Astrocyte (in vitro differentiated cells and primary cell): ENCODE measurements around the gene ADCK1. TPM values are rescaled to one million over a fixed set of nuclear protein-coding genes. Genes with fewer than 3 reads are reported as not detected.
"Not testable (repeated sequence)": the region's sequence is repeated elsewhere in the genome, so short reads cannot be mapped to it uniquely, and the experiment has no call there.

ENCODE experiments used
- DNase-seq: peaks from one replicate; pipeline ENCODE4 v3.0.0-alpha.2; 2010; ENCODE audit warnings: low read depth
- FAIRE-seq: peaks from 2 replicates; lab custom pipeline; 2011; peaks lifted over from hg19 to GRCh38; lab: Jason Lieb, UNC
- H2AFZ ChIP-seq: 2 replicates; pipeline ENCODE4 v1.6.0; 2012; ENCODE audit warnings: low read depth, low read length, inconsistent platforms
- H3K27ac ChIP-seq: 2 replicates; pipeline ENCODE4 v1.5.1; 2011; ENCODE audit warnings: low read depth, low read length, inconsistent platforms
- H3K27me3 ChIP-seq: 2 replicates; pipeline ENCODE4 v1.6.0; 2011; ENCODE audit warnings: low read length, inconsistent platforms; ENCODE audit not compliant: insufficient read depth
- H3K36me3 ChIP-seq: 2 replicates; pipeline ENCODE4 v1.5.1; 2011; ENCODE audit warnings: low read length, inconsistent platforms; ENCODE audit not compliant: insufficient read depth
- H3K4me1 ChIP-seq: 2 replicates; pipeline ENCODE4 v1.5.1; 2011; ENCODE audit warnings: low read length, inconsistent platforms; ENCODE audit not compliant: insufficient read depth
- H3K4me2 ChIP-seq: 2 replicates; pipeline ENCODE4 v1.6.0; 2012; ENCODE audit warnings: low read length, inconsistent platforms
- H3K4me3 ChIP-seq: 2 replicates; pipeline ENCODE4 v1.5.1; 2011; ENCODE audit warnings: low read depth, mild to moderate bottlenecking, low read length, inconsistent platforms; ENCODE audit not compliant: insufficient read depth
- H3K79me2 ChIP-seq: 2 replicates; pipeline ENCODE4 v1.6.0; 2012; ENCODE audit warnings: mild to moderate bottlenecking, low read length, inconsistent platforms; ENCODE audit not compliant: insufficient read depth
- H3K9ac ChIP-seq: 2 replicates; pipeline ENCODE4 v1.6.0; 2012; ENCODE audit warnings: mild to moderate bottlenecking, low read length, inconsistent platforms
- H3K9me3 ChIP-seq: 2 replicates; pipeline ENCODE4 v1.5.1; 2012; ENCODE audit warnings: low read depth, mild to moderate bottlenecking, low read length, inconsistent platforms; ENCODE audit not compliant: insufficient read depth
- H4K20me1 ChIP-seq: 2 replicates; pipeline ENCODE4 v1.6.0; 2012; ENCODE audit warnings: low read length, inconsistent platforms; ENCODE audit not compliant: insufficient read depth
- H3K27ac Mint-ChIP-seq: one replicate; pipeline ENCODE4 v1.8.0; 2021; ENCODE audit warnings: mild to moderate bottlenecking, mixed read lengths; ENCODE audit not compliant: unreplicated experiment
- H3K27me3 Mint-ChIP-seq: one replicate; pipeline ENCODE4 v1.8.0; 2021; ENCODE audit warnings: low read depth, mixed read lengths; ENCODE audit not compliant: unreplicated experiment
- H3K36me3 Mint-ChIP-seq: one replicate; pipeline ENCODE4 v1.8.0; 2021; ENCODE audit warnings: low read depth, mixed read lengths; ENCODE audit not compliant: unreplicated experiment
- H3K4me1 Mint-ChIP-seq: one replicate; pipeline ENCODE4 v1.8.0; 2021; ENCODE audit warnings: low read depth, mixed read lengths; ENCODE audit not compliant: unreplicated experiment
- H3K4me3 Mint-ChIP-seq: one replicate; pipeline ENCODE4 v1.8.0; 2021; ENCODE audit warnings: mild to moderate bottlenecking, moderate library complexity, mixed read lengths; ENCODE audit not compliant: unreplicated experiment
- H3K9me3 Mint-ChIP-seq: one replicate; pipeline ENCODE4 v1.8.0; 2021; ENCODE audit warnings: mild to moderate bottlenecking, mixed read lengths; ENCODE audit not compliant: unreplicated experiment
- EZH2 ChIP-seq: IDR thresholded peaks from 2 replicates; pipeline ENCODE4 v1.6.1; 2012; ENCODE audit warnings: mild to moderate bottlenecking, low read length, inconsistent platforms; ENCODE audit not compliant: insufficient read depth
- total RNA-seq: library from RNA; stranded (reverse); gene quantifications from 2 replicates; pipeline ENCODE4 v1.2.1, GENCODE V29; 2021
- TF ChIP-seq, protein P1 (sequence below): IDR thresholded peaks from 2 replicates; pipeline ENCODE4 v1.5.1; 2011; ENCODE audit warnings: low read depth, mild to moderate bottlenecking, inconsistent platforms, low read length, moderate library complexity; ENCODE audit not compliant: insufficient read depth

Gene ADCK1
- total RNA-seq, 1 donor from 2014 or later: 5.8 TPM

DNA sequence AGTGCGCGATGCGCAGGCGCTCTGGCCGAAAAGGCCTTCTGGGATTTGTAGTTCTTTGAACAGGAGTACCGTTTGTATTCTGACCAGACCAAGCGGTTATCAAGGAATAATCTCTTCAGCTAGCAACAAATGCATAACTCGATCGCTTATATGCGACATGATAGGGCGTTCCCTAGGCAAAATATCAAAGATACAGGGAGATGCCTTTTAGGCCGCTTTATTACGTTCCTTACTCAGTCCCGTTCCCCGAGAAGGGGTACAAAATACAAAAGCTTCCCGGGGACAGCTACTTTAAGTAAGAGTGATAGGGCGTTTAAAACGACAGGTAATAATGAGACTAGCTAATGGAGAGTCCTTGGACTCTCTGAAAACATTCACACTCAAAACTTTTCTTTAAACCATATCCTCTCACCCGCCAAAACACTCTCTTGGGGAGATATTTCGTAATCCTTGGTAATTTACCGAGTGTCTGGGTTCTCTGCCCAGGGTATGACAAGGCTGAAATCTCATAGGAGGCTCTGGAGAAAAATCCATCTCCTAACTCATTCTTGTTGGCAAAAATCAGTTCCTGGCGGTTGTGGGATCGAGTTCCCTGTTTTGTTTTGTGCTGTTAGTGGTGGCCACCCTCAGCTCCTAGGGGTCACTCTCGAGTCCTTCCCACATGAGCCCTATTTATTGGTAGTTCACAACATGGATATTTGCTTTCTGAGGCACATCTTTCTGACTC, 38.5 kb upstream of the ADCK1 start:
- no peak for TF ChIP-seq EZH2
- TF ChIP-seq, protein P1, sequence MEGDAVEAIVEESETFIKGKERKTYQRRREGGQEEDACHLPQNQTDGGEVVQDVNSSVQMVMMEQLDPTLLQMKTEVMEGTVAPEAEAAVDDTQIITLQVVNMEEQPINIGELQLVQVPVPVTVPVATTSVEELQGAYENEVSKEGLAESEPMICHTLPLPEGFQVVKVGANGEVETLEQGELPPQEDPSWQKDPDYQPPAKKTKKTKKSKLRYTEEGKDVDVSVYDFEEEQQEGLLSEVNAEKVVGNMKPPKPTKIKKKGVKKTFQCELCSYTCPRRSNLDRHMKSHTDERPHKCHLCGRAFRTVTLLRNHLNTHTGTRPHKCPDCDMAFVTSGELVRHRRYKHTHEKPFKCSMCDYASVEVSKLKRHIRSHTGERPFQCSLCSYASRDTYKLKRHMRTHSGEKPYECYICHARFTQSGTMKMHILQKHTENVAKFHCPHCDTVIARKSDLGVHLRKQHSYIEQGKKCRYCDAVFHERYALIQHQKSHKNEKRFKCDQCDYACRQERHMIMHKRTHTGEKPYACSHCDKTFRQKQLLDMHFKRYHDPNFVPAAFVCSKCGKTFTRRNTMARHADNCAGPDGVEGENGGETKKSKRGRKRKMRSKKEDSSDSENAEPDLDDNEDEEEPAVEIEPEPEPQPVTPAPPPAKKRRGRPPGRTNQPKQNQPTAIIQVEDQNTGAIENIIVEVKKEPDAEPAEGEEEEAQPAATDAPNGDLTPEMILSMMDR: peak; percentile 4
- DNase-seq: peak; percentile 24
- no peaks in the 10 kb centered on the region for H3K36me3 Mint-ChIP-seq

DNA sequence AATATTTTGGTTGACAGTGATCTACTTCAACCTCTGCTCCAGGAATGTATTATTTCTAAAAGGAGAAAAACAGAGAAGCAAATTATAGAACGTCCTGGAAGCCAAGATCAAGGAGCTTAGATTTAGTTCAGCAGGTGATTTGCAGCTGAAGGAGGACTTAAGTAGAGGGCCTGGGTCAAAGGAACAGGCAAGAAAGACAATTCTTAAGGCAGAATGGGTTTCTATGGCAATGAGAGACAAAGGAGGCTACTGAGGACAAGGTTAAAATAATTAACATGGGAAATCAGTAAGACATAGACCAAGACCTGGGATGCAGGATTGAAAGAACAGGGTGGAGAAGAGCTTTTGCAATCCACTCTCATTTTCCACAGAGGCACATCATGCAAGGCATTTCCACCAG, 36.6 kb upstream of the ADCK1 start:
- Mint-ChIP-seq H3K4me1 (peaks cover 4% of the 10 kb centered on the region), H3K9me3 (no peaks in the 10 kb centered on the region), H3K36me3 (no peaks in the 10 kb centered on the region), H3K27ac (no peak overlapping the region), H3K4me3 (no peak overlapping the region), H3K27me3 (no peaks in the 10 kb centered on the region)
- no peak for DNase-seq
- no peak for FAIRE-seq
- H3K79me2 ChIP-seq: peaks cover 26% of the 10 kb centered on the region
- H3K4me2 ChIP-seq: no peak overlapping the region
- H3K36me3 ChIP-seq: no peaks in the 10 kb centered on the region
- H3K4me1 ChIP-seq: peaks cover 10% of the 10 kb centered on the region
- H3K9me3 ChIP-seq: no peaks in the 10 kb centered on the region
- H3K4me3 ChIP-seq: no peak overlapping the region
- no peak overlapping the region for H3K9ac ChIP-seq
- TF ChIP-seq, protein P1: no peak
- no peak for TF ChIP-seq EZH2
- no peak overlapping the region for H3K27ac ChIP-seq
- no peaks in the 10 kb centered on the region for H3K27me3 ChIP-seq
- H2AFZ ChIP-seq: no peak overlapping the region
- peaks cover 21% of the 10 kb centered on the region for H4K20me1 ChIP-seq

More for the DNA sequence above, 38.5 kb upstream of the ADCK1 start:
- FAIRE-seq: peak; percentile 87
- Mint-ChIP-seq H3K27ac (peak overlapping the region; percentile 96), H3K9me3 (no peaks in the 10 kb centered on the region), H3K4me1 (peaks cover 5% of the 10 kb centered on the region), H3K4me3 (peak overlapping the region; percentile 97), H3K27me3 (no peaks in the 10 kb centered on the region)
- no peaks in the 10 kb centered on the region for H3K36me3 ChIP-seq
- H3K79me2 ChIP-seq: peaks cover 45% of the 10 kb centered on the region
- H3K9ac ChIP-seq: peak overlapping the region; percentile 99
- peak overlapping the region; percentile 95 for H3K4me3 ChIP-seq
- peak overlapping the region; percentile 96 for H2AFZ ChIP-seq
- H3K4me2 ChIP-seq: peak overlapping the region; percentile 93
- peaks cover 34% of the 10 kb centered on the region for H4K20me1 ChIP-seq
- H3K27ac ChIP-seq: peak overlapping the region; percentile 98
- H3K27me3 ChIP-seq: no peaks in the 10 kb centered on the region
- H3K4me1 ChIP-seq: peaks cover 10% of the 10 kb centered on the region
- H3K9me3 ChIP-seq: no peaks in the 10 kb centered on the region

DNA sequence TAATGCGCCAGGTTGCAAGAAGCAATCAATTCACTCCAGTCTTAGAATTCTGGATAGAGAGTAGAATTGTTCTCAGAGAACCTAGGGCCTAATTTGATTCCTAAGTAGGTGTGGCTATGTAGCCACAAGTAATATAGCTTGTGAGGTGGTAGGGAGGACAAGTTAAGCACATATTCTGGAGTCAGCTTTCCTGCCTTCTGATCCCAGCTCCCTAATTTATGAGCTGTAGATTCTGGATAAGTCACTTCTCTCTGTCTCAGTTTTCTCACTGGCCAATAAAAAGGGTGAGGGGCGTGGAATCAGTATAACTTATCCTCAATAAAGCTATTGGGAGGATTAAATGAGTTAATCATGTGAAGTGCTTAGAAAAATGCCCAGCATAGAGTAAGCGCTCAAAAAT, 35.9 kb upstream of the ADCK1 start:
- Mint-ChIP-seq H3K27ac (no peak overlapping the region), H3K4me1 (peaks cover 4% of the 10 kb centered on the region), H3K36me3 (no peaks in the 10 kb centered on the region), H3K9me3 (no peaks in the 10 kb centered on the region), H3K27me3 (no peaks in the 10 kb centered on the region), H3K4me3 (no peak overlapping the region)
- DNase-seq (no peak), FAIRE-seq (no peak)
- H3K27me3 ChIP-seq: no peaks in the 10 kb centered on the region
- H3K4me1 ChIP-seq: peaks cover 10% of the 10 kb centered on the region
- no peak for TF ChIP-seq EZH2
- TF ChIP-seq, protein P1: no peak
- H3K27ac ChIP-seq: no peak overlapping the region
- H2AFZ ChIP-seq: no peak overlapping the region
- H3K79me2 ChIP-seq: peaks cover 19% of the 10 kb centered on the region
- H3K9me3 ChIP-seq: no peaks in the 10 kb centered on the region
- H3K36me3 ChIP-seq: no peaks in the 10 kb centered on the region
- H4K20me1 ChIP-seq: peaks cover 14% of the 10 kb centered on the region
- H3K4me3 ChIP-seq: no peak overlapping the region
- H3K4me2 ChIP-seq: no peak overlapping the region
- H3K9ac ChIP-seq: no peak overlapping the region

DNA sequence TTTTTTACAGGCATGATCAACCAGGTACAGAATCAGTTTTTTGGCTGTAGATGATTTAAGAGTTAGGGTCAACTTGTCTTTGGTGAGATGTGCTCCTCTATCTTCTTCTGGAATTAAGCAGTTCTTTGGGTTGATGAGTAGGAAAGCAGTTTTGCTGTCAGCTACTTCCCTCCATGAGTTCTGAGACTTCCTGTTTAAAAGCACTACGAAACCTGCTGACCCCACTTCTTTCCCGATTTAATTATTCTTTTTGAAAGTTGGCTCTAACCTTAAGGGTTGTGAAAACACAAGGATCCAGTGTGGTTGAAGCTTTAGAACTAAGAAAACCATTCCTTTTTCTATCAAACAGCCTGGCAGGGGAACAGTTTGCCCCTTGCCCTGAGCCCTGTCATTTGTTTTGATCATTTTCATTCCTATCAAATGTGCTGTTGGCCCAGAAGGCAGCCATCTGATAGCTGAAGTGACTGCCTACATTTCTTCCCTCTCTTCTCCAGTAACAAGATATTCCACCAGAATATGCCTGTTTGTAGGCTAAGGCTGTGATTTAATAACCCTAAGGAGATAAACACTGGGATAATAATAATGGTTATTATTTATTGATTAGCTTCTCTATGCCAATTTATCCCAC, 31.4 kb upstream of the ADCK1 start:
- not testable (repeated sequence) for H4K20me1 ChIP-seq, H3K4me3 Mint-ChIP-seq, H3K36me3 ChIP-seq, H3K27ac ChIP-seq, H3K9me3 ChIP-seq, H3K4me2 ChIP-seq, H3K4me3 ChIP-seq, H3K27me3 Mint-ChIP-seq, H3K27ac Mint-ChIP-seq, H3K36me3 Mint-ChIP-seq, H3K9me3 Mint-ChIP-seq, H3K27me3 ChIP-seq, H3K9ac ChIP-seq, H2AFZ ChIP-seq, DNase-seq, H3K4me1 Mint-ChIP-seq, H3K79me2 ChIP-seq, H3K4me1 ChIP-seq
- peak; percentile 37 for FAIRE-seq
